ENCODE results near the gene ZNF382.

Gene ZNF382

DNA sequence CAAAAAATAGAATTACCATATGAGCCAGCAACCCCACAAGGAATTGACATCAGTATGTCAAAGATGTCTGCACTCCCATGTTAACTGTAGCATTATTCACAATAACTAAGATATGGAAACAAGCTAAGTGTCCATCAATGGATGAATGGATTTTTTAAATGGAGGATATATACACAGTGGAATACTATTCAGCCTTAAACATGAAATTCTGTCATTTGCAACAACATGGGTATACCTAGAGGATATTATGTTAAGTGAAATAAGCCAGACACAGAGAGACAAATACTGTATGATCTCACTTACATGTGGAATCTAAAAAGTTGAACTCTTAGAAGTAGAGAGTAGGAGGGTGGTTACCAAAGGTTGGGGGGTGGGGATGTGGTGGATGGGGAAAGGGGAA lies 74.3 kb downstream of the ZNF382 start:
- DNase-seq (ENCODE audit: low read depth), result no peak

Data from GM04503 (cell line).